Stimulated activated memory B cell treated with anti-CD40 and anti-IgM and Interleukin-4, amounts not matched to agents 10 μg/mL and 1 μg/mL and 100 μg/mL, for 72 hours (primary cell): ENCODE data around the gene ACVR1.
"Not testable (repeated sequence)": the region's sequence is repeated elsewhere in the genome, so short reads cannot be mapped to it uniquely, and the experiment has no call there.

Experiments
- ATAC-seq: fragments of 150-1000 bp; cut with Tn5 transposase; 2 replicates; pipeline ENCODE4 v1.10.0; 2021
- H3K27ac Mint-ChIP-seq: one replicate; pipeline ENCODE4 v1.8.0; 2022; ENCODE audit warnings: mild to moderate bottlenecking, mixed read lengths
- H3K27me3 Mint-ChIP-seq: one replicate; pipeline ENCODE4 v1.8.0; 2022; ENCODE audit warnings: mixed read lengths
- H3K36me3 Mint-ChIP-seq: one replicate; pipeline ENCODE4 v1.8.0; 2022; ENCODE audit warnings: mixed read lengths
- H3K4me1 Mint-ChIP-seq: one replicate; pipeline ENCODE4 v1.8.0; 2022; ENCODE audit warnings: mixed read lengths
- H3K4me3 Mint-ChIP-seq: one replicate; pipeline ENCODE4 v1.8.0; 2022; ENCODE audit warnings: mild to moderate bottlenecking, moderate library complexity, mixed read lengths
- H3K9me3 Mint-ChIP-seq: one replicate; pipeline ENCODE4 v1.8.0; 2022; ENCODE audit warnings: mixed read lengths

The ACVR1 gene

DNA sequence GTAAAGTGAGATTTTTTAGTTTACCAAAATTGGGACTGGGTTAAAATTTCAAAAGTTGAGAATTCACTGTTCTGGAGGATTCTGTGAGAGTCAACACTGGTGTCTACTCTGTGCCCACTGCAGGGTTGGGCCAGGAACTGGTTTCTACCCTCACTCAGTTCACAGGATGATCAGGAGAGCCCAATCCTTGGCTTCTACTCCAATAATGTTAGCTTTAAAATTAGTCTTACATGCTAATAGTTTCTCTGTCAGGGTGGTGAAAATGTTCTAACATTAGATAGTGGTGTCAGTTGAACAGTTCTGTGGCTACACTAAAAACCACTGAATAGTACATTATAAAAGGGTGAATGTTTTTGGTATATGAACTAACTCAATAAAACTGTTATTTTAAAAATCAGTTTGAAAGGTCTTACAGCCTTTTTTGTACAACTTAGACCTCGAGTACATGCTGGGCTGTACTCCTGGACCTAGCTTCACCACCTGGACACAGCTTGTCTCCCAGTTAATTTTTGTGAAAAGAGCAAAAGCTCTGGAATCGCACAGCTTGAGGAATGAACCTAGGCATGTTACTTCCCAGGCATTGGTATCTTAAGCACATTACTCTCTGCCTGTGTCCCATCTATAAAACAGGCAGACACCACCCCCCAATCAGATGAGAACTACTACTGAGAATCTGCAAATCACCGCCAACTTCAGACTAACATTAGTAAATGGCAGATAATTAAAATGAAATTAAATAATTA, 44.4 kb downstream of the ACVR1 start:
- Mint-ChIP-seq H3K4me1 (no peaks in the 10 kb centered on the region), H3K9me3 (no peaks in the 10 kb centered on the region), H3K27me3 (no peaks in the 10 kb centered on the region), H3K4me3 (no peak overlapping the region), H3K27ac (no peak overlapping the region), H3K36me3 (peaks cover 7% of the 10 kb centered on the region)
- no peak for ATAC-seq

DNA sequence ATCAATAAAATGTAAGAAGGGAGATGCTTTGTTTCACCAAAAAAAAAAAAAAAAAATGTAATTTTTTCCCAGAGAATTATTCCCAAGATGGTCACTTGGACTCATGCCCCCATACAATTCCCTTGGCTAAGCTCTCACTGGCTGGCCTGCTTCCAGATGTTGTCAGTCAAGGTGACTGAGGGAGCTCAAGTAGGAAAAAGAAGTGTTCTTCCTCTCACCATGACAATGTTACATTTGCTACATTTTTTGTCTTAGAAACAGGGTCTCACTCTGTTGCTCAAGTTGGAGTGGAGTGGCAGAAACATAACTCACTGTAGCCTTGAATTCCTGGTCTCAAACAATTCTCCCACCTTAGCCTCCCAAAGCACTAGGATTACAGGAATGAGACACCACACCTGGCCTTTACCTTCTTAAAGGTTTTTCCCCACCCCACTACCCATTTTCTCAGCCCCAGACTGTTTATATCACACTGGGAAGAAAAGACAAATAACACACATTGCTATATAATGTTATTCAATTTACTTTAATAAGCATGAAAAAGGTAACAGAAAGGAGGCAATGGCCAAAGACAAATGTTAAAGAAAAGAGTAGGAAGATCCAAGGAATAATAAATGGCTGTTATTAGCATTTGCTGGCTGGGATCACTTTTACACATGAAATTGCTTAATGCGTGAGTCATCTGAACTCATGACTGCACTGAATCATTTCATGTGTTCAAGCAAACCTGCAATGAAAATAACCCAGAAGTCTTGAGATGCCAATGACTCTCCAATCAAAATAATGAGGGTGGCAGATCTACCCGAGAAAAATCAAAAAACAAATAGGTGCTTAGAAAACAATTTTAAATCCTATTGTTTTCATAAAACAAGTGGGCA, 45.2 kb downstream of the ACVR1 start:
- H3K9me3 Mint-ChIP-seq = no peaks in the 10 kb centered on the region
- no peak overlapping the region for H3K27ac Mint-ChIP-seq
- no peaks in the 10 kb centered on the region for H3K27me3 Mint-ChIP-seq
- no peak overlapping the region for H3K4me3 Mint-ChIP-seq
- H3K4me1 Mint-ChIP-seq = no peaks in the 10 kb centered on the region
- no peak for ATAC-seq
- peaks cover 7% of the 10 kb centered on the region for H3K36me3 Mint-ChIP-seq

DNA sequence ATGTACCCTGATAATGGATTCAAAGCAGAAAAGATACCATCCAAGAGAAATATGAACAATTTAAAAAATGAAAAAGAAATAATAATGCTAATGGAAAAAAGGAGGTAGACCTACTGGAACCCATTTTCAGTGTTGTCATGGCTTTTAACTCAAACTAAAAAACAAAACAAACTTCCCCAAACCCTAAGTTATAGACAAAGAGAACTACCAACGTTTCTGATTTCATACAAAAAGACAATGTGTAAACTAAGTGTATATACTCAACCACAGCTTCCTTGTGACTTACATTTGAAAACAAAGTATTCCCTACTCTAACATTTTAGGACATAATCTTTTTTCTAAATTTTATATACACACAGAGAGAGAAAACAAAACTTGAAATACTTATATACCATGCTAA, 45.9 kb downstream of the ACVR1 start:
- no peak for ATAC-seq
- H3K36me3 Mint-ChIP-seq = peaks cover 14% of the 10 kb centered on the region
- H3K4me3 Mint-ChIP-seq = no peak overlapping the region
- no peaks in the 10 kb centered on the region for H3K4me1 Mint-ChIP-seq
- H3K27me3 Mint-ChIP-seq = no peaks in the 10 kb centered on the region
- H3K9me3 Mint-ChIP-seq = no peaks in the 10 kb centered on the region
- no peak overlapping the region for H3K27ac Mint-ChIP-seq

DNA sequence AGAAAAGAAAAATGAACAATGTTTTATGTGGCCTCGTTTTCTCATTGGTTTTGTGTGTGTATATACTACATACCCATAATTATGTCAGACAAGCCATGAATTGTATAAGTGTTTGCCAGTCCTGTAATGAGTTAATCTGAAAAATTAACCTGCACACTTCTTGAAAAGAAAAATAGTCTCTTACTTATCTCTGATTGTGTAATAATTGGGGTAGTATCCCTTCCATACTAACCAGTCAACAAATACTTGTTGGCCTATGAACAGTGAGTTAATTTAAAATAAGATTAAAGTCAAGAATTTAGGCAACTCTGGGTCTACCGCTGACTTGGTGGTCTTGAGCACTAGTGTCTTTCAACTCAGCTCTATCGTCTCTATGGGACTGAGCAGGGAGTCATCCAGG, 48.8 kb downstream of the ACVR1 start:
- Mint-ChIP-seq H3K4me3 (no peak overlapping the region), H3K27ac (no peak overlapping the region), H3K27me3 (no peaks in the 10 kb centered on the region), H3K9me3 (no peaks in the 10 kb centered on the region), H3K4me1 (no peaks in the 10 kb centered on the region), H3K36me3 (peaks cover 20% of the 10 kb centered on the region)
- no peak for ATAC-seq

DNA sequence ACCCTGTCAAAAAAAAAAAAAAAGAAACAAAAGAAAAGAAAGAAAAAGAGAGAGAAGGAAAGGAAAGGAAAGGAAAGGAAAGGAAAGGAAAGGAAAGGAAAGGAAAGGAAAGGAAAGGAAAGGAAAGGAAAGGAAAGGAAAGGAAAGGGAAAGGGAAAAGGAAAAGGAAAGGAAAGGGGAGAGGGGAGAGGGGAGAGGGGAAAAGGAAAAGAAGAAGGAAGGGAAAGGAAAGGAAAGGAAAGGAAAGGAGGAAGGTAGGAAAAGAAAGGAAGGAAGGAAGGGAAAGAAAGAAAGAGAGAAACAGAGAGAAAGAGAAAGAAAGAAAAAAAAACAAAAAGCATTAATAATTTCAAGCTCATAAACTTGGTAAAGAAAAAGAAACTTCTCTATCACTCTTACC, 49.5 kb downstream of the ACVR1 start:
- H3K4me1 Mint-ChIP-seq, H3K9me3 Mint-ChIP-seq, ATAC-seq, H3K27ac Mint-ChIP-seq, H3K4me3 Mint-ChIP-seq, H3K27me3 Mint-ChIP-seq: not testable (repeated sequence)
- H3K36me3 Mint-ChIP-seq = peaks cover 20% of the 10 kb centered on the region

DNA sequence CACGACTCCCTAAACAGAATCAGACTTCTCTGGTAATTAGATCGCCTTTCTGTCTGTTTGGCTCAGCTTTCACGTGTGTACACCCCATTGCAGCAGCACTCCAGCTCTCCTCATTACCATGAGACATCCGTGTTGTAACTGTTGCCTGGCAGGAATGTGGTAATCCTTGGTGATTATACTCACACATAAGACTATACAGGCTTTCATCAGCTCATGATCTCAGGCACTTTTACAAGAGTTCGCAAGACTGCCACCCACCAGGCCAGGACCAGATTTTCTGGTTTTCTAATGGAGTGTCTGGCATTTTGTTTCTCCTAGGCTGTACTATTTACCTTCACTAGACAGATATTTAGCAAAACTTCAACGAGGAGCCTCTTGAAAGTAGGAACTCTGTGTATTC, 50.2 kb downstream of the ACVR1 start:
- Mint-ChIP-seq H3K36me3 (peaks cover 20% of the 10 kb centered on the region), H3K27me3 (no peaks in the 10 kb centered on the region), H3K4me3 (no peak overlapping the region), H3K27ac (no peak overlapping the region), H3K9me3 (no peaks in the 10 kb centered on the region), H3K4me1 (no peaks in the 10 kb centered on the region)
- ATAC-seq = no peak

DNA sequence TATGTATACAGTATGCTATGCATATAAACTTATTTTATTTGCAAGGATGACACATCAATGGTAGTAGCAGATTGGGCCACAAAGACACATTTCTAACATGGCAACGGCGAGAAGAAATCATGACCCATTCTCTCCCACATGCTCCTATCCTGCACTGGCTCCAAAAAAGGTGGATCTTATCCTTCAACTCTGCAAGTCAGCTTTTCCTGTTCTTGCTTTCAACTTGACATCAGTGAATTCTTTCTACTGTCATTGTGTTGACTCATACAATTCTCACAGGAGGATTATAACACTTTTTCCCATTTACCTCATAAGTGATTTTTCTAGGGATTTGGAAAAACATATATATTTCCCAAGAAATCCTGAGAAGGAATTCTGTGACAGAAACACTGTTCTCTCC, 53.1 kb downstream of the ACVR1 start:
- Mint-ChIP-seq H3K27ac (no peak overlapping the region), H3K4me3 (no peak overlapping the region), H3K36me3 (peaks cover 28% of the 10 kb centered on the region), H3K9me3 (no peaks in the 10 kb centered on the region), H3K4me1 (no peaks in the 10 kb centered on the region), H3K27me3 (no peaks in the 10 kb centered on the region)
- ATAC-seq = no peak

DNA sequence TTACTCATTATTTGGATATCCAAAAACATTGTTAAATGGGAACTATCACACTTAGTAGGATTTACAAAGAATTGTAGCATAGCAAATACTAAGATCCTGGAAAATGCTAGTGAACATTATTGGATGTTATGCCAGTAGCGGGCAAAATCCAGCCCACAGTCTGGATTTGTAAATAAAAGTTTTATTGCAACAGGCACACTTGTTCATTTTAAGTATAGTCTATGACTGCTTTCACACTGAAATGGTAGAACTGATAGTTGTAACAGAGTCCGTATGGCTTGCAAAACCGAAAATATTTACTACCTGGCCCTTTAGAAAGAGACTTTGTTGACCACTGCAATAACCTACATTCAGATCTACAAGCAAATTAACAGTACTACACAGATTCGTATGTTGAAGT, 53.6 kb downstream of the ACVR1 start:
- H3K27ac Mint-ChIP-seq = no peak overlapping the region
- no peaks in the 10 kb centered on the region for H3K9me3 Mint-ChIP-seq
- H3K4me1 Mint-ChIP-seq = no peaks in the 10 kb centered on the region
- ATAC-seq = no peak
- H3K36me3 Mint-ChIP-seq = peaks cover 33% of the 10 kb centered on the region
- no peaks in the 10 kb centered on the region for H3K27me3 Mint-ChIP-seq
- H3K4me3 Mint-ChIP-seq = no peak overlapping the region

DNA sequence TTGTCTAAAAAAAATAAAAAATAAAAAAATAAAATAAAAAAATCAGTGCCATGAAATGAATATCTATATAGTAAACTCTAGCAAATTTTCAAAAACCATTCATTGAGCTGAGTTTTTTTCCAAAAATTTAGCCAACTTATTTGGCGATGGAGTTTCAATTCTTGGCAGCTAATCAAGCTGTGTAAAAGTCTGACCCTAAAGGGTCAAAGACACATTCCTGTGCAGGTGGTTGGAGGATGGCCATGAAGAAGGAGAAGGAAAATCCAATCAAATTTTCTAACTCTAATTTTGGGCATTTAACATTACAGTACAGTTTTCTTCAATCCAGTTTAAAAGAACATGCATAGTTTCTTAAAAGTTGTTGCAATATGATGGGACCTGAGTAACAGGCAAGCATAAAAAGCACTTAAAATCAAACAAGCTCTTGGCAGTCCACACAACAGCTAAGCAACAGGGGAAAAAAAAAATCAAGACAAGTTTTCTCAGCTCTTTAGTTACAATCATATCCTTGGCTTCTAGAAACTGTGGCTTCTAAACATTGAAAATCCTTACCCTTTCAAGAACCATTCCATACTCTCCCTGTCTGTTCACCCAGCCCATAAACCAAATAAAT, 54.5 kb downstream of the ACVR1 start:
- H3K4me3 Mint-ChIP-seq = no peak overlapping the region
- H3K36me3 Mint-ChIP-seq = peaks cover 40% of the 10 kb centered on the region
- no peak for ATAC-seq
- no peak overlapping the region for H3K27ac Mint-ChIP-seq
- H3K4me1 Mint-ChIP-seq = no peaks in the 10 kb centered on the region
- H3K9me3 Mint-ChIP-seq = no peaks in the 10 kb centered on the region
- no peaks in the 10 kb centered on the region for H3K27me3 Mint-ChIP-seq

DNA sequence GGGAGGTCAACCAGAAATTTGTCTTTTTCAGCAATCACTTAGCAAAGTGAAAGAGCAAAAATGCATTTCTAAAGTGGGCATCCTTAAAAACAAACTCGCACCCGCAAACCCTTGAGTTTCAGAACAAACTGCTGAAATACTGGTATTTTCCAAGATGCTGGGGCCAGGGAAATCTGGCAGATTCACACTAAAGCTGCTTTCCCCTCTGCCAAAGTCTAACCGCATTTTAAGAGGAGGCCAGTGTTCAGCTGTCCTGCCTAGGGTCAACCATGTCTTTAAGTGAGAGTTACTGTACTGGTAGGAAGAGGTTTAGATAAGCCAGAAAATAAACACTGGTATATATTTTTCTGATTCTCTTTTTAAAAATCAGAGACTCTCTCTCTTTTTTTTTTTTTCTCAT, 55.9 kb downstream of the ACVR1 start:
- H3K4me3 Mint-ChIP-seq = no peak overlapping the region
- no peak for ATAC-seq
- H3K27ac Mint-ChIP-seq = no peak overlapping the region
- H3K27me3 Mint-ChIP-seq = no peaks in the 10 kb centered on the region
- no peaks in the 10 kb centered on the region for H3K9me3 Mint-ChIP-seq
- H3K36me3 Mint-ChIP-seq = peaks cover 39% of the 10 kb centered on the region
- no peaks in the 10 kb centered on the region for H3K4me1 Mint-ChIP-seq

DNA sequence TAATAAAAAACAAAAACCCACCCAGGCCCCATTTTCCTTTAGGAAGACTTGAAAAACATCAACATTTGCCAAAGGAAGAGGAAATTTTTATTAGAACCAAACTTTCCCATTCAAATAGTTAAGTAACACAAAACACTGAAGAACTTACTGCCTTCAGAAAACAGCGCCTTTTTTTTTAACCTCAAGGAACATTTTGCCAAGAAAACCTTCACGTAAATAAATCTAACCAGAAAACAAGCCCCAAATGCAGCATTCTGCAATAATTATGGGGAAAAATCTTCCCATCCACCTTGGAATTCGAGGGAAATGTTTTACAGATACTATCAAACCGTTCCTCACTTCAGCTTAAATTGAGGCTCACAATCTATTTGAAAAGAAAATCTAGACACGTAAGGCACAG, 56.4 kb downstream of the ACVR1 start:
- Mint-ChIP-seq H3K4me1 (no peaks in the 10 kb centered on the region), H3K27me3 (no peaks in the 10 kb centered on the region), H3K9me3 (no peaks in the 10 kb centered on the region), H3K36me3 (peaks cover 35% of the 10 kb centered on the region), H3K4me3 (no peak overlapping the region), H3K27ac (no peak overlapping the region)
- no peak for ATAC-seq

DNA sequence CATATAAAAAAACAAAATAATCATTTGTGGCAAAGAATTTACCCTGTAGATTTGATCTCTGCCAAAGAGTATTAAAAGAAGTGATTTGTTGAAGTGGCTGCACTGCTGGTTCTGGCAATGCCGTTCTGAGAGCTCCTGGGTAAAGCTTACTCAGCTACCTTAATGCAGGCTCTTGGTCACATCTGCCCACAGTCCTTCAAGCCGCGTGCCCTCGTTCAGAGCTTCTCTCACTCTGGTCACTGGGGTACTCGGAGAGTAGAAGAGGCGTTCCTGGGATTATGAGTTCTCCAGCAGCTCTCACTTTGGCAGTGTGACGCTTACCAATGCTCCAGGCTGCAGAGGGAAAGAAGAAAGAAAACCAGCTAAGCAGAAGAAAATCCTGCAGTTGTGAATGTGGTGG, 57.9 kb downstream of the ACVR1 start:
- Mint-ChIP-seq H3K27me3 (no peaks in the 10 kb centered on the region), H3K36me3 (peaks cover 45% of the 10 kb centered on the region), H3K27ac (no peak overlapping the region), H3K4me3 (no peak overlapping the region), H3K4me1 (no peaks in the 10 kb centered on the region), H3K9me3 (no peaks in the 10 kb centered on the region)
- no peak for ATAC-seq

DNA sequence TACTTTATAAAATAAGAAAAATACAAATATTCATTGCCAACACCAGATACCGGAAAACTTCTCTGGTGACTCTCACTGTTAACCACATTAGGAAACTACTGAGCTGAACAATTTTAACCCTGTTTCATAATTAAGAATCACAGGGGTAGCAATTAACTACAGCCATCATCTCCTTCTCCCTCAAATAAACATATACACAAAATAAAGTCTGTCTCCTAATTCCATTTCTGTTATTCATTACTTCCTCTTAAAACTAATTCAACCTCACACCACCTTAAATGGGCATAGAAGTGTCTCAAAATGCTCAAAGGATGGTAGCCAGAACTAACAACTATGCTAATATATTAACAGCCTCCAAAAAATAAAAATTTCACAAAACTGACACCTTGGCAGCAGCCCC, 60.7 kb downstream of the ACVR1 start:
- Mint-ChIP-seq H3K27ac (no peak overlapping the region), H3K4me1 (no peaks in the 10 kb centered on the region), H3K36me3 (peaks cover 64% of the 10 kb centered on the region), H3K9me3 (no peaks in the 10 kb centered on the region), H3K27me3 (no peaks in the 10 kb centered on the region), H3K4me3 (no peak overlapping the region)
- no peak for ATAC-seq

DNA sequence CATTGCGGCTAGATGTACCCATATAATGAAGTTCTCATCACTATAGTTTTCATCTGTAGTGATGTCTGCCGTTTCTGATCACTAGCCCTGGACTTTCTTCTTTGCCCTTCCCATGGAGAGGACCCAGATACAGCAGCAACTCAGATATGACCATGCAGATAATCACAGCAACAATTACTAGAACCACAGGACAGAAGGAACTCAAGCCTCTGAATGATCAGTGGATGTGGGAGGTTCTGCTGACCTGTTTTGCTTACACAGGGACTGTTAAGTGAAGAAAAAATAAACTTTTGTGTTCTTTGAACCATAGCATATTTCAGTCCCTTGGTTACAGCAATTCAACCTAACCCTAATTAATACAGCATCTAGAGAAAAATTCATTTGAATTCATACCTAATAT, 62.7 kb downstream of the ACVR1 start:
- H3K27me3 Mint-ChIP-seq = no peaks in the 10 kb centered on the region
- H3K9me3 Mint-ChIP-seq = no peaks in the 10 kb centered on the region
- peaks cover 72% of the 10 kb centered on the region for H3K36me3 Mint-ChIP-seq
- no peak overlapping the region for H3K27ac Mint-ChIP-seq
- H3K4me3 Mint-ChIP-seq = no peak overlapping the region
- H3K4me1 Mint-ChIP-seq = peaks cover 7% of the 10 kb centered on the region
- ATAC-seq = no peak

DNA sequence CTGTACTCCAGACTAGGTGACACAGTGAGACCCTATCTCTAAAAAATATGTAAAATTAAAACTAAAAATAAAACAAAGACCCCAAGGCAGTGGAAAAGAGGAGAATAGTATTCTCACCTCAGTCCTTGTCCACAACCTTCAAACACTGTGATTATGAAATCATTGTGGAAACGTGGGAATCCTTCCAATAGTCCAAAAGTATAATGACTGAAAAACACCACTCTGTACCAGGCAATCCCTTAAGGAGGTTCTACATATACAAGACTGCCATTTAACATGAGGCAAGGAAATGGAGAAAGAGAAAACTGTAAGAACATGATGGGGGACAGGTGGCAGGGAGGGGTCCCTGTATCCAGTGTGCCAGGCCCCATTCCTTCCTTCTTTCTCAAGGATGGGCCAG, 66.1 kb downstream of the ACVR1 start:
- H3K4me1 Mint-ChIP-seq = peaks cover 7% of the 10 kb centered on the region
- no peak overlapping the region for H3K4me3 Mint-ChIP-seq
- H3K9me3 Mint-ChIP-seq = no peaks in the 10 kb centered on the region
- H3K27me3 Mint-ChIP-seq = no peaks in the 10 kb centered on the region
- no peak overlapping the region for H3K27ac Mint-ChIP-seq
- ATAC-seq = no peak
- H3K36me3 Mint-ChIP-seq = peaks cover 58% of the 10 kb centered on the region

DNA sequence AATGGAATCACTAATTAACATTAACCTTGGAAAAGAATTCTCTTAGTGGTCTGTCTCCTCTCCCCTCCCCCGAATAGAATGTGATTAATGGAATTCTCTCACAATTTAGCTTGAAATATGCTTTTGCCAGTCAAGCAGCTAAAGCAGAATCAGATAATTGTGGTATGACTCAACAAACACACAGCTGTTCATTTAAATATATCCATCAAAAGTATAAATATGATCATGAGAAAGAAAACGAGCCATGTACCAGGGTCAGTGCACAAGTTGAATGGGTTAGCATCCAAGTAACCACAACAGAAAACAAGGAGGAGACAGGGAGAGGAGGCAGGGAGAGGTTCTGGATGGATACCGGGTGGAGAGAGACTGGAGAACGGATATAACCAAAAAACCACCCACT, 66.9 kb downstream of the ACVR1 start:
- Mint-ChIP-seq H3K36me3 (peaks cover 57% of the 10 kb centered on the region), H3K4me3 (no peak overlapping the region), H3K4me1 (peaks cover 7% of the 10 kb centered on the region), H3K27ac (no peak overlapping the region), H3K27me3 (no peaks in the 10 kb centered on the region), H3K9me3 (no peaks in the 10 kb centered on the region)
- ATAC-seq = no peak
